Stimulated activated naive CD8-positive, alpha-beta T cell treated with anti-CD3 and anti-CD28 coated beads, Interleukin-15, Interleukin-2, amounts not matched to agents 100 U/mL and 50 U/mL, for 24 hours (primary cell): ENCODE data around the gene KLF4.

Experiments used
- ATAC-seq: fragments of 150-1000 bp; cut with Tn5 transposase; one replicate; pipeline ENCODE4 v1.10.0; 2021
- DNase-seq: peaks from one replicate; pipeline ENCODE4 v3.0.0; 2021

Gene KLF4

DNA sequence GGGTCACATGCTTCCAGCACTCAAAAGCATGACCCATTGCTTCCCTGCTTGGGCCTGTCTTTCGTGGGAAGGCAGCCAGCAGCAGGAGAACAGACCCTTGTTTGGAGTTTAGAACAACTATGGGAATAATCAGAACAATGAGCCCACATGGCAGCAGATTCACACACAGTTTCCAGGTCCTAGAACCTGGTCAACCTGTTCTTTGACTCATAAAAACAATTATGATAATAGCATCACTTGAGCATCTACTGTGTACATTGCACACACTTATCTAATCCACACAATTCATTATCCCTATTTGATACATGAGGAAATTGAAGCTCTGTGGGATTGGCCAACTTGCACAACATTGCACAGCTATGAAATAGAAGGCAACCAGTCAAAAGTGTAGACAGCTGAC lies 41.7 kb downstream of the KLF4 start:
- no peak for DNase-seq
- ATAC-seq = no peak

GRCh38 chr9:107447081-107447480 lies 42.5 kb downstream of the KLF4 start:
- ATAC-seq = no peak
- DNase-seq = no peak

GRCh38 chr9:107446491-107446890 lies 43.1 kb downstream of the KLF4 start:
- ATAC-seq (no peak), DNase-seq (no peak)

- no peak for ATAC-seq
- DNase-seq = no peak
Observed at GRCh38 chr9:107443786-107444185, 45.8 kb downstream of the KLF4 start.

- DNase-seq (no peak), ATAC-seq (no peak)
Observed at GRCh38 chr9:107439991-107440456, 49.5 kb downstream of the KLF4 start.

DNA sequence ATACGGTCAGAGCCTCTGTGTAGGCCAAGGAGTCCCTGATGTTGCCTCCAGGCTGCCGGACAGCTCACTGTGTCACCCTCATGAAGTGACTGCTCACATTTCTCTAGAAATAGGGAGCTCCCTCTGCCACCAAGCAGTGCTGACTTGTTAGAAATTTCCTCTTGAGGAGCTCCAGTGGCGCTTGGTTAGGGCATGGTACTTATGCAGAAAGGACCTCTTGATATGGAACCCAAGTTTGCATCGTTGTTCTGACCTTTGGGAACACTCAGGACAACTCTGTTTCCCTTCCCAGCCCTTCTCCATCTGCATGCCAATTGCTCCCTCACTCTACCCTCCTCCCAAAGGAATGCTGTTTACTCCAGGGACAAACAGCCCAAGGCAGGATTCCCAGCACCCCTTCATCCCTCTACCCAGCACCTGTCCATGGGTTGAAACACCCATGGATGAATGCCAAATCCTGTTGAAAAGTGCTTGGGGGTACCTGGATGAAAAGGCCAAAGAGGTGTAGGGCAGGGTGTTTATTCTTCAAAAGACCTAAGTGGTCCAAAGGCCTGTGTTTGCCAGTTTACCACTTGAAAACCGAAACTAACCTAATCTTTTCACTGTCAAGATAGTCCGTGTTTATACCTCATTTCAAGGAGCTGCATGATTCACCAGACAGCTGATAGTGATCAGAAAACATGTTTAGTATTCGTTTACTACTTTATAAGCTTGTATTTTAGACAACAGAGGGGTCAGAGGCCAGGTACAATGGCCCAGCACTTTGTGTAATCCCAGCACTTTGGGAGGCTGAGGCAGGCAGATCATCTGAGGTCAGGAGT lies 51.1 kb downstream of the KLF4 start:
- no peak for ATAC-seq
- no peak for DNase-seq

DNA sequence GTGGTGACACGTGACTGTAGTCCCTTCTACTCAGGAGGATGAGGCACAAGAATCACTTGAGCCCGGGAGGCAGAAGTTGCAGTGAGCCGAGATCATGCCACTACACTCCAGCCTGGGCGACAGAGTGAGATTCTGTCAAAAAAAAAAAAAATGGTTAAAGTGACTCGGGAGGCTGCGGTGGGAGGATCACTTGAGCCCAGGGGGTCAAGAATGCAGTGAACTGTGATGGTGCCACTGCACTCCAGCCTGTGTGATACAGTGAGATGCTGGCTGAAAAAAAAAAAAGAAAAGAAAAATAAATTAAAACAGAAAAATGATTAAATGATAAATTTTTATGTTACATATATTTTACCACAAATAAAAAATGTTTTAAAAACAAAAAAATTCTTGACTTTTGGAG lies 51.9 kb downstream of the KLF4 start:
- DNase-seq (no peak), ATAC-seq (no peak)

GRCh38 chr9:107435415-107435814 lies 54.2 kb downstream of the KLF4 start:
- DNase-seq = no peak
- ATAC-seq = no peak
